H9 (cell line): ENCODE measurements around the gene TTC39B. TPM values are rescaled to one million over a fixed set of nuclear protein-coding genes. Genes with fewer than 3 reads are reported as not detected.

Experiments
- DNase-seq: peaks from one replicate; pipeline ENCODE4 v3.0.0-alpha.2; 2017
- H2AFZ ChIP-seq: one replicate; pipeline ENCODE4 v1.6.1; 2013; ENCODE audit warnings: mild to moderate bottlenecking, low read length, control low read depth, moderate library complexity
- H2AK5ac ChIP-seq: 2 replicates; pipeline ENCODE4 v1.6.1; 2013; ENCODE audit warnings: low read length, control low read depth, mixed read lengths; ENCODE audit not compliant: insufficient read length
- H2BK120ac ChIP-seq: one replicate; pipeline ENCODE4 v1.6.1; 2013; ENCODE audit warnings: low read depth, mild to moderate bottlenecking, low read length, control low read depth, inconsistent platforms; ENCODE audit not compliant: poor library complexity, severe bottlenecking
- H2BK12ac ChIP-seq: 2 replicates; pipeline ENCODE4 v1.6.1; 2013; ENCODE audit warnings: low read length, control low read depth, mixed read lengths, low read depth; ENCODE audit not compliant: insufficient read length
- H2BK15ac ChIP-seq: 2 replicates; pipeline ENCODE4 v1.6.1; 2013; ENCODE audit warnings: low read depth, low read length, control low read depth
- H2BK20ac ChIP-seq: one replicate; pipeline ENCODE4 v1.6.1; 2013; ENCODE audit warnings: low read depth, mild to moderate bottlenecking, low read length, control low read depth, inconsistent platforms; ENCODE audit not compliant: poor library complexity, severe bottlenecking
- H2BK5ac ChIP-seq: 2 replicates; pipeline ENCODE4 v1.6.1; 2013; ENCODE audit warnings: low read length, control low read depth, mixed read lengths; ENCODE audit not compliant: insufficient read length
- H3K14ac ChIP-seq: 2 replicates; pipeline ENCODE4 v1.6.1; 2013; ENCODE audit warnings: low read length, control low read depth; ENCODE audit not compliant: insufficient read depth
- H3K18ac ChIP-seq: 2 replicates; pipeline ENCODE4 v1.6.1; 2013; ENCODE audit warnings: low read depth, mild to moderate bottlenecking, mixed read lengths, low read length, control low read depth; ENCODE audit not compliant: insufficient read length
- H3K23ac ChIP-seq: 2 replicates; pipeline ENCODE4 v1.6.1; 2013; ENCODE audit warnings: low read length, control low read depth, mixed read lengths, low read depth; ENCODE audit not compliant: insufficient read length
- H3K23me2 ChIP-seq: 2 replicates; pipeline ENCODE4 v1.6.1; 2013; ENCODE audit warnings: low read depth, mild to moderate bottlenecking, mixed read lengths, low read length, control low read depth; ENCODE audit not compliant: insufficient read length, poor library complexity, severe bottlenecking
- H3K27ac ChIP-seq: 2 replicates; pipeline ENCODE4 v1.5.1; 2013; ENCODE audit warnings: low read length, control low read depth, mixed read lengths, low read depth; ENCODE audit not compliant: insufficient read length
- H3K27me3 ChIP-seq: 2 replicates; pipeline ENCODE4 v1.6.1; 2013; ENCODE audit warnings: low read length, control low read depth, inconsistent platforms; ENCODE audit not compliant: insufficient read depth
- H3K4ac ChIP-seq: 2 replicates; pipeline ENCODE4 v1.6.1; 2013; ENCODE audit warnings: low read depth, mild to moderate bottlenecking, control low read depth, inconsistent platforms, low read length, moderate library complexity
- H3K4me1 ChIP-seq: 2 replicates; pipeline ENCODE4 v1.6.1; 2013; ENCODE audit warnings: low read length, control low read depth, inconsistent platforms; ENCODE audit not compliant: insufficient read depth
- H3K4me2 ChIP-seq: 2 replicates; pipeline ENCODE4 v1.6.1; 2013; ENCODE audit warnings: low read length, control low read depth, mixed read lengths; ENCODE audit not compliant: insufficient read length, insufficient read depth
- H3K56ac ChIP-seq: 2 replicates; pipeline ENCODE4 v1.6.1; 2013; ENCODE audit warnings: low read depth, mild to moderate bottlenecking, mixed read lengths, low read length, control low read depth; ENCODE audit not compliant: insufficient read length
- H3K79me1 ChIP-seq: 2 replicates; pipeline ENCODE4 v1.6.1; 2013; ENCODE audit warnings: low read depth, mild to moderate bottlenecking, moderate library complexity, low read length, control low read depth, inconsistent platforms; ENCODE audit not compliant: insufficient read depth, poor library complexity, severe bottlenecking
- H3K79me2 ChIP-seq: 2 replicates; pipeline ENCODE4 v1.6.1; 2013; ENCODE audit warnings: low read length, control low read depth, inconsistent platforms; ENCODE audit not compliant: insufficient read depth
- H3K9ac ChIP-seq: 2 replicates; pipeline ENCODE4 v1.6.1; 2013; ENCODE audit warnings: low read length, control low read depth, mixed read lengths; ENCODE audit not compliant: insufficient read length; ENCODE audit errors: extremely low read depth
- H3K9me3 ChIP-seq: one replicate; pipeline ENCODE4 v1.6.1; 2013; ENCODE audit warnings: low read depth, low read length, inconsistent platforms; ENCODE audit not compliant: control insufficient read depth
- H3T11ph ChIP-seq: one replicate; pipeline ENCODE4 v1.6.1; 2013; ENCODE audit warnings: mild to moderate bottlenecking, low read length, control low read depth, inconsistent platforms
- H4K20me1 ChIP-seq: one replicate; pipeline ENCODE4 v1.6.1; 2013; ENCODE audit not compliant: control insufficient read depth, insufficient read length, insufficient read depth
- H4K5ac ChIP-seq: 2 replicates; pipeline ENCODE4 v1.6.1; 2013; ENCODE audit warnings: low read depth, mild to moderate bottlenecking, mixed read lengths, low read length, control low read depth; ENCODE audit not compliant: insufficient read length
- H4K8ac ChIP-seq: replicated peaks from 2 replicates; pipeline ENCODE4 v1.6.1; 2013; ENCODE audit warnings: low read length, control low read depth, mixed read lengths, low read depth; ENCODE audit not compliant: insufficient read length
- H4K91ac ChIP-seq: 2 replicates; pipeline ENCODE4 v1.6.1; 2013; ENCODE audit warnings: low read depth, mild to moderate bottlenecking, moderate library complexity, mixed read lengths, low read length, control low read depth; ENCODE audit not compliant: insufficient read length
- H3K27ac Mint-ChIP-seq, 3 experiments: 2 replicates in 2 of 3; 3 replicates in 1 of 3; pipeline ENCODE4 v1.8.0; 2020 to 2021; ENCODE audit warnings: mixed read lengths in 3 of 3, mild to moderate bottlenecking in 1 of 3, moderate library complexity in 1 of 3
- H3K27me3 Mint-ChIP-seq: 2 replicates; pipeline ENCODE4 v1.8.0; 2021; ENCODE audit warnings: low read depth, mild to moderate bottlenecking, moderate library complexity, mixed read lengths
- H3K36me3 Mint-ChIP-seq, 3 experiments: 2 replicates in 2 of 3; 3 replicates in 1 of 3; pipeline ENCODE4 v1.8.0; 2020 to 2021; ENCODE audit warnings: low read depth in 3 of 3, mixed read lengths in 3 of 3; ENCODE audit not compliant: insufficient read depth in 1 of 3
- H3K4me1 Mint-ChIP-seq, 2 experiments: 2 replicates each; pipeline ENCODE4 v1.8.0; 2020; ENCODE audit warnings: mixed read lengths in 2 of 2
- H3K4me3 Mint-ChIP-seq, 2 experiments: 2 replicates in 1 of 2; 3 replicates in 1 of 2; pipeline ENCODE4 v1.8.0; 2020 to 2021; ENCODE audit warnings: mild to moderate bottlenecking in 2 of 2, mixed read lengths in 2 of 2, moderate library complexity in 1 of 2
- H3K9me3 Mint-ChIP-seq, 2 experiments: 2 replicates in 1 of 2; 3 replicates in 1 of 2; pipeline ENCODE4 v1.8.0; 2020; ENCODE audit warnings: mild to moderate bottlenecking in 2 of 2, mixed read lengths in 2 of 2, moderate library complexity in 1 of 2
- CTCF ChIP-seq: fragments of 200-600 bp; sonication (generic); conservative IDR thresholded peaks from 3 replicates; pipeline ENCODE4 v1.8.0; 2021; ENCODE audit warnings: antibody characterized with exemption, mild to moderate bottlenecking
- WGBS: extraction: QIAGEN DNeasy Blood & Tissue Kit; methylation state at CpG from one replicate; pipeline ENCODE4 v1.1.7; 2013; ENCODE audit warnings: missing lambda C conversion rate, low lambda C conversion rate, mixed read lengths; ENCODE audit not compliant: insufficient read length; ENCODE audit errors: extremely low coverage; 5-methylcytosine and 5-hydroxymethylcytosine counted together
- total RNA-seq: library from RNA; stranded (reverse); gene quantifications from 2 replicates; pipeline ENCODE4 v1.2.1, GENCODE V29; 2021

TTC39B gene
- total RNA-seq, 1 experiment from 2014 or later, result 8.2 TPM

GRCh38 chr9:15280647-15281046 lies 26.4 kb downstream of the TTC39B start:
- H3K4me3 Mint-ChIP-seq, result no peak overlapping the region
- peaks cover 0 to under 1% (median 0%) of the 10 kb centered on the region in 3 experiments; a peak in 4 of 7 replicates for H3K36me3 Mint-ChIP-seq
- H3K23me2 ChIP-seq, result no peaks in the 10 kb centered on the region
- H2AFZ ChIP-seq, result no peak overlapping the region
- no CpG with 5 or more reads among the region's 3 CpGs for WGBS
- no peak overlapping the region for H3K27ac ChIP-seq
- no peak overlapping the region for H2BK5ac ChIP-seq
- no peak overlapping the region for H2BK20ac ChIP-seq
- TF ChIP-seq CTCF, result 0 out of 3 replicates have a peak, but pooled peaks have one; percentile 11
- H4K8ac ChIP-seq, result no peak overlapping the region
- no peak for DNase-seq
- no peak overlapping the region for H2BK15ac ChIP-seq
- H3T11ph ChIP-seq, result no peak overlapping the region
- H3K27me3 ChIP-seq, result no peaks in the 10 kb centered on the region
- no peak overlapping the region for H4K5ac ChIP-seq
- H3K79me2 ChIP-seq, result 0 out of 2 replicates have a peak, but pooled peaks cover 1% of the 10 kb centered on the region
- H4K91ac ChIP-seq, result no peak overlapping the region
- H3K27me3 Mint-ChIP-seq, result no peaks in the 10 kb centered on the region
- H3K18ac ChIP-seq, result no peak overlapping the region
- no peak overlapping the region for H3K9ac ChIP-seq
- no peaks in the 10 kb centered on the region for H3K79me1 ChIP-seq
- no peak overlapping the region for H2AK5ac ChIP-seq
- 0 out of 5 replicates have a peak, but pooled peaks cover 0 to under 1% of the 10 kb centered on the region in 2 experiments for H3K9me3 Mint-ChIP-seq
- H3K4me2 ChIP-seq, result no peak overlapping the region
- H2BK120ac ChIP-seq, result no peak overlapping the region
- peak overlapping the region in 1 of 3 experiments; percentile 55; a peak in 1 of 7 replicates for H3K27ac Mint-ChIP-seq
- H3K4me1 Mint-ChIP-seq, result peaks cover 8 to 10% of the 10 kb centered on the region in 2 experiments
- H3K4ac ChIP-seq, result no peak overlapping the region
- H3K9me3 ChIP-seq, result no peaks in the 10 kb centered on the region
- H4K20me1 ChIP-seq, result no peaks in the 10 kb centered on the region
- H3K23ac ChIP-seq, result no peak overlapping the region
- H2BK12ac ChIP-seq, result no peak overlapping the region
- H3K56ac ChIP-seq, result no peak overlapping the region
- H3K4me1 ChIP-seq, result no peaks in the 10 kb centered on the region
- H3K14ac ChIP-seq, result no peak overlapping the region
